PFSK-1 (cell line): Measurements from ENCODE around the gene SPTBN1.

ENCODE experiments used
- FOXP2 ChIP-seq: optimal IDR thresholded peaks from 2 replicates; pipeline ENCODE3; 2011; ENCODE audit warnings: borderline replicate concordance, control low read depth, inconsistent platforms; ENCODE audit not compliant: insufficient read depth; ENCODE audit errors: extremely low read length, extremely low read depth
- POLR2AphosphoS5 ChIP-seq: IDR thresholded peaks from 2 replicates; pipeline ENCODE4 v1.6.1; 2012; ENCODE audit warnings: low read depth, mild to moderate bottlenecking, control low read depth, low read length, moderate library complexity
- REST ChIP-seq, 2 experiments: IDR thresholded peaks; 2 replicates each; pipeline versions ENCODE4 v1.6.1 to v1.8.0; 2011 to 2012; ENCODE audit warnings: low read depth in 2 of 2, low read length in 2 of 2, control low read depth in 1 of 2, inconsistent platforms in 1 of 2, mild to moderate bottlenecking in 1 of 2, moderate library complexity in 1 of 2; ENCODE audit not compliant: insufficient read depth in 1 of 2
- SIN3A ChIP-seq: IDR thresholded peaks from 2 replicates; pipeline ENCODE4 v1.6.1; 2012; ENCODE audit warnings: mild to moderate bottlenecking, low read length, moderate library complexity, borderline replicate concordance; ENCODE audit not compliant: insufficient read depth
- TAF1 ChIP-seq: IDR thresholded peaks from 2 replicates; pipeline ENCODE4 v1.6.1; 2012; ENCODE audit warnings: low read length, control low read depth, borderline replicate concordance; ENCODE audit not compliant: insufficient read depth

Gene SPTBN1

DNA sequence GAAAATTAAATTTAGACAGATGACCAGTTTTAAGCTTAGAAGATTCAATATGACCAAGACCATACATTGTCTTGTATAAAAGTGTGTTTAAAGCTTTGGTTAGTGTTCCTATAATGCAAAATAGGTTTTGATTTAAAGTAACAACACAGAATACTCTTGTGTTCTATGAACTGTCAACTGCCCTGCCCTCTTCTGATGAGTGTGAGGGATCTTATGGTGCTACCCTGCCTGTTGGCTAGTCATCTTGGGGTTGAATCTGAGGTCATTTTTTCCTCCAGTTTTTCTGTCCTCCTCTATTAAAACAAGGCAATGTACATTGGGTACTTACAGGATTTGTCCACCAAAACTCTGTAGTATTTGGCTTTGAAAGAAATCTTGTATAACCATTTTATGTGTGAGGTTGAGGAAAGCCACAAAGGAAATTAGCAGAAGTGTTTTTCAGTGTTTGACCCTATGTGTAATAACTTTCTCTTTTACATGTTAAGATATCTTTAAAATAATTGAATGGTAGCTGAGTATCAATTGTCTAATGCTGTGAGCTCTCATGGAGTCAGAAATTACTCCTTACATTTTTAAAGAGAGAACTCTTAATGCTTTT lies 129.1 kb downstream of the SPTBN1 start:
- TF ChIP-seq POLR2AphosphoS5 (no peak), TAF1 (no peak), REST (IDR thresholded peaks at IDR 0.05; ENCODE audit: insufficient read depth in 1 of 2, low read depth in 2 of 2, low read length in 2 of 2) (no peak), FOXP2 (no peak), SIN3A (no peak)

DNA sequence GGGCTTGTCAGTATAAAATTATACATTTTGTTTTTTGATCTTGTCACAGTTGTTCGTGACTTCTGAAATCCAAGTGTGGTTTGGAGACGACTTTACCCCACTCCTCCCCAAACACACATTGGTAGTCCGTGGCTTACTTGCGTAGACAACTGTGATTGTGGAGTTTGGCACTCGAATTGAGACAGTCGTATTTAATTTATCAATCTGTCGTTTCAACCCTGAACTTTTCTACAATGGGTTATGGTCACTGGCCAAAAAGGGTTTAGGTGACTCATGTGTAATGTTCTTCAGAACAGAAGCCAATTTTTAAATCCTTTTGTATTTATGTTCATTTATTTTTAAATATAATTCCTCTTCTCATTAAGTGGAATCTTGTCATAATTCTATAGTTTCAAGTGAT lies 129.9 kb downstream of the SPTBN1 start:
- TF ChIP-seq POLR2AphosphoS5, result no peak
- TF ChIP-seq FOXP2, result no peak
- no peak for TF ChIP-seq REST (IDR thresholded peaks at IDR 0.05; ENCODE audit: insufficient read depth in 1 of 2, low read depth in 2 of 2, low read length in 2 of 2)
- no peak for TF ChIP-seq TAF1
- no peak for TF ChIP-seq SIN3A

DNA sequence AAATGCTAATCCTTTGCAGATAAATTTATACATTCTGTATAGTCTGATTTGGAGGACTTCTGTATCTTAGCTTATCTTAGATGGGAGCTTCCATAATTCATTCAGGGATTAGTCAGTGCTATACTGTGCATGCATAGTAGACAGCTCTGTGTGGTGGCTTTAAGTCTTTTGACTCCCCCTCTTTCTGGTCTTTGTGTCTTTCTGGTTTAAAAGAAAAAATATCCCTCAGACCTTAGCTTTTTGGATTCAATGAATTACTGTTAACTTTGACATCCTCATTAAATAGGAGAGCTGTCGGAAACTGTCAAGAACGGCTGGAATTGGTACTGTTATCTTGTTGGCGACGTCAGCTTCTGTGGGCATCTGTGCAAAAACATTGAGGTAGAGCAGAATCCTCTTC lies 130.4 kb downstream of the SPTBN1 start:
- no peak for TF ChIP-seq FOXP2
- no peak for TF ChIP-seq REST (IDR thresholded peaks at IDR 0.05; ENCODE audit: insufficient read depth in 1 of 2, low read depth in 2 of 2, low read length in 2 of 2)
- no peak for TF ChIP-seq TAF1

DNA sequence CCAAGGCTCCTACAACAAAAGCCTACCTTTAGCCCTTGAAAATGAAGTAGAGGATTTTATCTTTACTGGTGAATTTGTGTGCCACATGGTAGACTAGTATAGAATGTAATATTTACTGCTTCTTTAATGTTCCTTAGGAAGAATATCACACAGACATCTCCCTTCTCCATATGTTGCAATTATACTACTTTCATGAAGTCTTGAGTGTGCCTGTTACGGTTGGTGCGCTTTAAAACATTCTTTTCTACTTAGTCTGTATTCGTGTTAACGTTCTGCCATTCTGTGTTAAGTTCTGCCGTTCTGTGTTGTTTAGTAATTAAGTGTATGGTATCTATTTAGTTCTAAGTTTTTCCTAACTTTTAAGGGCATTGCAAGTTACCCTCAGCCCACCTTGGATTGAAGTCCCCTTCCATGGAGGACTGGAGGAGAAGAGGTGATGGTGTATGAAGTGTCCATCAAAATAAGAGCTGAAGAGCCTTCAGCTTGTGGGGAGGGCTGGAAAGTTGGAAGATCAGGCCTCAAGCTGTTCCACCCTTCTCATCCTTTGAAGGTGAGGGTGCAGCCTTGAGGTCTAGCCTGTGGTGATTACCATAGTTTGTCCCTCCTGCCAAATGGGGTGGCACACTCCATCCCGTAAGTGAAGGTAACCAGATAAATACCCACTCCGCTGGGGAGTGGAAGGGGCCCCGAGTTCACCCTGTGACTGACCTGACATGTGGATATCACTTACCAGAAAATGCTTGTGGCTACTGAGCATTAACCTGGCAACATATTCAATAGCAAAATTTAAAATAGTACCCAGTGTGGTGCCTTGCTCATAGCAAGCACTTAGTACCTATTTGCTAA lies 131.3 kb downstream of the SPTBN1 start:
- no peak for TF ChIP-seq TAF1
- no peak for TF ChIP-seq REST (IDR thresholded peaks at IDR 0.05; ENCODE audit: insufficient read depth in 1 of 2, low read depth in 2 of 2, low read length in 2 of 2)
- TF ChIP-seq POLR2AphosphoS5, result no peak
- no peak for TF ChIP-seq SIN3A
- no peak for TF ChIP-seq FOXP2
